Activated naive CD4-positive, alpha-beta T cell (primary cell): Measurements from ENCODE around the gene PTEN.

ENCODE experiments used
- DNase-seq, 4 experiments: peaks; one replicate each; lab custom pipeline; 2025; lab: John Stamatoyannopoulos, UW

PTEN gene

DNA sequence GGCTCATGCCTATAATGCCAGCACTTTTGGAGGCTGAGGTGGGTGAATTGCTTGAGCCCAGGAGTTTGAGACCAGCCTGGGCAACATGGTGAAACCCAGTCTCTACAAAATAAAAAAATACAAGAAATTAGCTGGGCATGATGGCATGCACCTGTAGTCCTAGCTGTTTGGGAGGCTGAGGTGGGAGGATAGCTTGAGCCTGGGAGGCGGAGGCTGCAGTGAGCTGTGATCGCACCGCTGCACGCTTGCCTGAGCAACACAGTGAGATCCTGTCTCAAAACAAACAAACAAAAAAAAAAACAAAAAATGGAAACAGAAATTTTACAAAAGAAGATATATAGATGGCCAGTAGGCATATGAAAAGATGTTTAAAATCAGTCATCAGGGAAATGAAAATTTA, 57.1 kb downstream of the PTEN start:
- DNase-seq: no peak

DNA sequence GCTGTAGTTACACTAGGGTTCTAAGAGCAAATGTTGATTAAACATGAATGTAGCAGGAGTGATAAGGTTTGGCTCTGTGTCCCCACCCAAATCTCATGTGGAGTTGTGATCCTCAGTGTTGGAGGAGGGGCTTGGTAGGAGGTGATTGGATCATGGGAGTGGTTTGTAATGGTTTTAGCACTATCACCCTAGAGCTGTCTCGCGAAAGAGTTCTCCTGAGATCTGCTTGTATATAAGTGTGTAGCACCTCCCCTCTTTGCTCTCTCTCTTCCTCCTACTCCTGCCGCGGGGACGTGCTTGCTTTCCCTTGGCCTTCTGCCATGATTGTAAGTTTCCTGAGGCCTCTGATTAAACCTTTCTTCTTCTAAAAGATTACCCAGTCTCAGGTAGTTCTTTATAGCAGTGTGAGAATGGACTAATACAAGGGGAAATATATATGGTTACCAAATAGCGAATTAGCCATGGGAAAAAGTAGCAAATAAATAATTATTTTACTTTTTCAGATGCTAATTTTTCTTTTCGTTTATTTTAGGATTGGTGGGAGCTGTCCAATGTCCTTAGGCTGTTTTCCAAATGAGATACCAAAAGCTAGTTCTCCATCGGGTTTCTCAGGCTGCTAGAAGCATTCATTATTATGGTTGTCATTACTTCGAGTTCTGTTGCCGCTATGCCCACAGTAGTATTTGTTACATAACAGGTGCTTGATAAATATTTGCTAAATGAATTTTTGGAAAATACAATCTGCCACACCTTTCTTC, 58.7 kb downstream of the PTEN start:
- DNase-seq: no peak

DNA sequence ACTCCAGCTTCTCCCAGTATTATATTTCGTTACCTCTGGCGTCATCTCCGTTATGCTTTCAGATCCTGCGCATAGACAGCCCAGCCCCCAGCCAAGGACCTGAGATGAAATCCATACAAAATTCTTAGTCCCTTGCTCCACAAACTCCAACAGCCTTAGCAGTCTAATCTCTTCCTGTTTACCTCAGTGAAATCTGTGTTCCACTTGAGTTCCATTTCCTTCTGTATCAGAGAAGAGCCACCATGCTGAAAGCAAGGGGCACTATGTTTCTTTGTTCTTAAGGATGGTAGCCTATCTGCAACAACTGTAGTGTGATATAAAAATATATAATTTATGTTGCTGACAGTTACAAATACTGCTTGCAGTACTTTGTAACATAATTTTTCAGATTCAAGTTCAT, 59.8 kb downstream of the PTEN start:
- DNase-seq: no peak

DNA sequence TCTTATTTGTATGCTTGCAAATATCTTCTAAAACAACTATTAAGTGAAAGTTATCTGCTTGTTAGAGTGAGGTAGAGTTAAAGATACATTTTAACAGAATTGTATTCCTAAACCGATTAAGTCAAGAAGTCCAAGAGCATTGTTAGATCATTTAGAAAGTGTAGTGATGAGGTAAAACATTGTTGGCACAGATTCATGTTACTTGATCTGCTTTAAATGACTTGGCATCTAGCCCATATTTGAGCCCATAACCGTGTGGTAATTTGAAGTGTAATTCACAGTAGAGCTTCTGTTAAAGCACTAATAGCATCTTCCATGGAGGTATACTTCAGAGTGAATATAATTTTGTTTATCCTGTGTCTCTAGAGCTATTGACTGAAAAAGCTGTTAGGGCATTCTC, 62.1 kb downstream of the PTEN start:
- no peak for DNase-seq

DNA sequence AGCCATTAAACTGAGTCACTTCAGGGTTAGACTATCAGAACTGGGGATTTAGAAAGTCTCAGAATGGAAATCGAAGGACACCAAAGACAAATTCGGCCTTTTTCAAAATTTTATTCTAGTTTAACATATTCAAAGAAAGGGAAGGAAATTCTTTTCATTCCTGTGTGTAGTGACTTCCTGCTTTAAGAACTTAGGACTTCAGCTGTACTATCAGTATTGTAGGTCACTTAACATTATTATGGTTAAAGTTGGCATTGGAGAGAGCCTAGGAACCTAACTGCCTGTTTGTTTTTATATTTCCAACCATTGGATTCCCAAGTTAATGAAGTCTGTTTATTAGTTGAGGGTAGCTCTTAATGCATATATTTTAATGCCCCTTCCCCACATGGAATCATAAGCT, 63.7 kb downstream of the PTEN start:
- DNase-seq: no peak

DNA sequence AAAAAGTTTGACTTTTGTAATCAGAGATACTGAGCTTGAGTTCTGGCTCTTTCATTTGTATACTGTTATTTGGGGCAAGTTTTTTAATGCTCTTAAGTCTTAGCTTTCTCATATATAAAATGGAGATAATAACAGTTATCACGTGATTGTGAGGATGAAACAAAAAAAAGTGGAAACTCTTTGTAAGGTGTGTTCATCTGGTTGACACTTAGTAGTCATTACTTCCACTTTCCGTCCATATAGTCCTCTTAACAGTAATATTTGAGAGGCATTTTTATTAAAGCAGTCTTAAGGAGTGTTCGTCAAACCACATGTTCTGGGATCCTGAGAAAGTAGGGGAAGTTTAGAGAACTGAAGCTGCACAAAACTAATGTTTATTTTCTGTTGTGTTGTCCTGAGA, 65.6 kb downstream of the PTEN start:
- no peak for DNase-seq

DNA sequence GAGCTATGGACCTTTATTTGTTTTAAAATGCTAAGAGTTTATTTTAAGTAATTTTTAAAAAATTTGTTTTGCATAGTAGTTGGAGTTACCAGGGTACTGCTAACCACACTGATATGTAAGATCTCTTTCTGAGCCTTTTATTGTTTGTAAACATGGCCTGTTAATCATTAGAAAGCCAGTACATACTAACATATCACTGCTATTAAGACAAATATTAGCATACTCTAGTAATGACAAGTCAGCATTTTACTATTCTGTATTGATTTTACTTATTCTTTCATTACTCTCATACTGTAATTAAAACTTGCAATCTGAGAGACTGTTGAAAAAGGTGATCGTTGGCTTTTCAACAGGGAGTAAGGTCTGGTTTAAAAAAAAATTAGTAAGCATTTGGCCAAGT, 66.7 kb downstream of the PTEN start:
- DNase-seq: no peak

DNA sequence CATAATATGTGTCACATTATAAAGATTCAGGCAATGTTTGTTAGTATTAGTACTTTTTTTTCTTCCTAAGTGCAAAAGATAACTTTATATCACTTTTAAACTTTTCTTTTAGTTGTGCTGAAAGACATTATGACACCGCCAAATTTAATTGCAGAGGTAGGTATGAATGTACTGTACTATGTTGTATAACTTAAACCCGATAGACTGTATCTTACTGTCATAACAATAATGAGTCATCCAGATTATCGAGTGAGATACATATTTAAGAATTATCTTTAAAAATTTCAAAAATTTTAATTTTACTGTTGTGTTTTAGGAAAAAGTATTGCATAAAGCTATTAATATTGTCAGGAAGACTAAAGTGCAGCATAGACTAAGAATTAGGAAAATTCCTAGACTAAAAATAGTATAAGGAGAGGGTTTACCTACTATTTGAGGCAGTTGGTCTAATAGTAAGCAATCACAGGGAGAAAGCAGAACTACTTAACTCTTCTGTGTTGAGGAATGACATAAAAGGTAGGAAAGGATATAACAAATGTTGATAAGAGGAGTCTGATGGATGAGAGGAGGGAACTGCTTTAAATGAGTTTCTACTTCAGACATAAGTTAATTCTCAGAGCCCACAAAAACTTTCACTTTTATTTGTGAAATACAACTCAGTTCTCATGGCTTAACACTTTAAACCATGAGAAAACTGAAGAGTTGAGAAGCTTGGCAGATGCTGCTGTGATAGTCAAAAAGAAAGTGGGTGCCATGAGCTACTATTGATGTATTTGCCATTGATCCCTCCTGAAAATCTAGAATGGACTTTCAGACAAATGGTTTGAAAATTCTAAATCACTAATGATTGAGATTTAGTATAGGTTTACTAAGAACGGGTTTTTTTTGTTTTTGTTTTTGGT, 67.8 kb downstream of the PTEN start:
- DNase-seq: no peak

DNA sequence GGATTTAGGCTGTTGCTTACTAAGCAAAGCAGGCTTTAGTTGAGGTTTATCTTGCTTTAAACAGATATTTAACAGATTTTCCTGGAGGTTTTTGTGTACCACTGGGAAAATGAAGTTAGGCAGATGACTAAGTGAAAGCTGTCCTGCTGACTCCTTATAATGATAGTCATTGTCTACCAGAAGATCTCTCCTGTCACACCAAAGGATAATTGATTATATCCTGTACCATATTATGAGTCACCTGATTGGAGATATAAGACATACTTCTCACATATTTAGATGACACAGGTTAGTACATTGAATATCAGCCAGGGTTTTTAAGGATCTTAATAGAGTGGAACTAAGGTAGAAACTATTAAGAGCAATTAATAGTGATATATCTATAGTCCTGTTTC, 68.4 kb downstream of the PTEN start:
- DNase-seq: no peak

DNA sequence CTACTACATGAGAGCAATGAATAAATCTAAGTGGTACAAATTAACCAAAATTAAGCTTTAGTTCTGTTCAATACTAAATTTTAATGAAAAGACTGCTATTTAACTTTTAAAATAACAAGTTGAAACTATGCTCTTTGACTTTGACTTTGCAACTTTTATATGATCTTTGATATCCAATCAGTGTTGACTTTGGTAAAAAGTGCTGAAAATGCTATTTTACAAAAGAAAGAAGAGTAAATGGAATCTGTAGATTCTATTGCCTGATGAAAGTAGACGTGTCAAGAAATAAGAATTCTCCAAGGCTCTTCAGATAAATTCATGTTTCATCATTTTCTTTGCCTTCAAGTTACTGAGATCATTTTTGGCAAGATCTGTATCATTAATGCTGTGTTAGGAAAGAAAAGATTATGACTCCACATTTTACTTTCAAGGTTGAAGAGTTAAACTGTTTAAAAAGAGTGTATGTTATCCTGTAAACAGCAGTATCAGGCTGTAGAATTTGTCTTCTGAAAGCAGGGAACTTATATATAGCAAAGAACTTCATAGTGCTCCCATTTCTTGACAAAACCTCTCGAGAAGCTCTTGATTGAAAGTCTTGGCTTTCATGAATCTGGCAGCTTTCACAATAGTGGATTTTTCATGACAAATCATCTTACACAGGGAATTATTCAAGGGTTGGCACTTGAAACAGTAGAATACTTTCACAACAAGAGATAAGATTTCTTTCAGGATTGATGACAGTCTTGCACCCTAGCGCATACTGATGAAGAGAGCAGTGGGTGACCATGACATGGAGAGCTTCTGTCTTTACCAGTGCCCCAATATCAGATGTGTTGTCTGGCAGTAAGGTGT, 72.1 kb downstream of the PTEN start:
- no peak for DNase-seq

DNA sequence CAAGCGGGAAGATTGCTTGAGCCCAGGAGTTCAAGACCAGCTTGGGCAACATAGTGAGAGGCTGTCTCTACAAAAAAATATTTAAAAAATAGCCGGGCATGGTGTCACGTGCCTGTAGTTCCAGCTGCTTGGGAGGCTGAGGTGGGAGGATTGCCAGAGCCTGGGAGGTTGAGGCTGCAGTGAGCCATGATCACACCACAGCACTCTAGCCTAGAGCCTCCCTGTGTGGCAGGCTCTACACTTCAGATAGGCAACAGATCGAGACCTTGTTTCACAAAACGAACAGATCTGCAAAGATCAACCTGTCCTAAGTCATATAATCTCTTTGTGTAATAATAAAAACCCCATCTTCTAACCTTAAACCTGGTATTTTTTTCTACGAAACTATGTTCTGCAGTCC, 76.8 kb downstream of the PTEN start:
- no peak for DNase-seq

DNA sequence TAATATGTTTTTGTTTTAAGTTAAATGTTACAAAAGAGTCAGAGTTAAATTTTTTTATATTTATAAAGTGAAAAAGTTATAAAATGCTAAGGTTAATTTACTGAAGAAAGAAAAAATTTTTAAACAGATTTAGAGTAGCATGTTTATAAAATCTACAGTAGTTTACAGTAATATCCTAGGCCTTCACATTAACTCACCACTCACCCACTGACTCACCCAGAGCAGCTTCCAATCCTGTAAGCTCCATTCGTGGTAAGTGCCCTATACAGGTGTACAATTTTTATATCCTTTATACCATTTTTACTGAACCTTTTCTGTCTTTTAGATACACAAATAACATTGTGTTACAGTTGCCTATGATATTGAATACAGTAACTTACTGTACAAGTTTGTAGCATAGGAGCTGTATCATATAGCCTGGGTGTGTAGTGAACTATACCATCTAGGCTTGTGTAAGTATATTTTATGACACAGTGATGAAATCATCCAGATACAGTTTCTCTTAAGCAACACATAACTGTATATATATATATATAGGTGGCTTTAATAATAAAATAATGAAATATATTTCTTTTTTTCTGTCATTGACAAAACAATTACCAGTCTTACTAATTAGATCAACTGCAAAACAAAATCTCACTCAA, 79.6 kb downstream of the PTEN start:
- no peak for DNase-seq

DNA sequence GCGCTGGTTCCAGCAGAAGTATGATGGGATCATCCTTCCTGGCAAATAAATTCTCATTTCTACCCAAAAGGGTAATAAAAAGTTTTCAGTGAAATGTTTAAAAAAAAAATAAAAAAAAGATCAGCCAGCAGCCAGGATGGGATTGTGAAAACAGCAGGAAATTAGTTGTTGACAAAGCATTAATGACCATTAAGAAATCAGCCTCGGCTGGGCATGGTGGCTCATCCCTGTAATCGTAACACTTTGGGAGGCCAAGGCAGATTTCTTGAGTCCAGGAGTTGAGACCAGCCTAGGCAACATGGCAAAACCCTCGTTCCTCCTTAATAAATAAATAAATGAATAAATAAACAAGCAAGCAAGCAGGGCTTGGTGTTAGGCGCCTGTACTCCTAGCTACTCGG, 82.6 kb downstream of the PTEN start:
- no peak for DNase-seq

DNA sequence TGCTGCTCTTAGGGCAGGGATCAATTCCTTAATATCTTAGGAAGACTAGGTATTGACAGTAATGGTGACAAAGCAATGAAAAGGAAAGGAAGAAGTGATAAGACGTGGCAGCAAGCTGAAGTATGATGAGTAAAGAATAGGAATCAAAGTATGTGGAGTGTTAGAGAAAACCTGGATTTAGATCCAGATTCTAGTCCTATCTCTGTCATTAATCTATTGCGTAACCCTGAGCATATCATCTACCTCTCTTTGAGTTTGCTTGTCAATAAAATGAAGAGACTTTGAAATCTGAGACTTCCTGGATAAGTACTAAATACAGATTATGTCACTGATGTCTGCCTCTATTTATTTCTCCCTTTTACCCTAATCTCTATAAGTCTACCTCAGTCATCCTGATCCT, 89.2 kb downstream of the PTEN start:
- no peak for DNase-seq

DNA sequence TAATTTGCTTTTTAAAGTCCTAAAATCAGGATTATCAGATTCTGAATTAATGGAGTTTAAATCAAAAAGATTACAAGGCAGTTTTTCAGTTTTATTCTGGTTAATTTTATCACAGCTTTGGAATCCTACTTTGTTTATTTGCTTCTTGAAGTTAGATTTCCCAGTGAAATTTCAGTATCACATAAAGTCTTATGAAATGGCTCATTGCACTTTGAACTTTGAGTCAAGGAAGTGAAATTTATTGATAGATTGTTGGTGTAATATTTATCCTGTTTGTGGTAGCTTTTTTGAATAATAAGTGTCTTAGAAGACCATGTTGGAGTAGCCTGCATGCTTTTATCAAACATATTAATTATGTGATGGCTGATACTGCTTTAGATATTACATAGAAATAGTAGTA, 92.6 kb downstream of the PTEN start:
- no peak for DNase-seq

DNA sequence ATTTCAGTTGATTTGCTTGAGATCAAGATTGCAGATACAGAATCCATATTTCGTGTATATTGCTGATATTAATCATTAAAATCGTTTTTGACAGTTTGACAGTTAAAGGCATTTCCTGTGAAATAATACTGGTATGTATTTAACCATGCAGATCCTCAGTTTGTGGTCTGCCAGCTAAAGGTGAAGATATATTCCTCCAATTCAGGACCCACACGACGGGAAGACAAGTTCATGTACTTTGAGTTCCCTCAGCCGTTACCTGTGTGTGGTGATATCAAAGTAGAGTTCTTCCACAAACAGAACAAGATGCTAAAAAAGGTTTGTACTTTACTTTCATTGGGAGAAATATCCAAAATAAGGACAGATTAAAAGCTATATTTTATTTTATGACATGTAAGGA, 94.3 kb downstream of the PTEN start:
- no peak for DNase-seq

DNA sequence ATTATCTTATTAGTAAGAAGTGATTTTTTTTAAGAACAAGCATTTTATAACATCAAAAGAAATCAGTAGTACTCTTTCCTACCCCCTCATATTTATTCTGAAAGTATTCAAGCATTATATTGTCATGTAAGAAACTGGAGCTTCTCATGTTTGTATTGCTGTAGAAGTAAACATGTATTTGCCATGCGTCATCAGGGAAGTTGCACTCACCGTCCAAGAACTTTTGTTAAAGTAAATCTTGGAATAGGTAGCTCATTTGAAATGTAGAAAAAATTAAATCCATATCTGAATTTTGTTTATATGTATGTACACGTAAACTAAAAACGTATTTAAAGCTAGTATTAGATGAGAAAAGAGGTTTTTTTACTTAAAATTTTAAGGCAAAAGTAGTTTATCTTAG, 96.8 kb downstream of the PTEN start:
- no peak for DNase-seq

DNA sequence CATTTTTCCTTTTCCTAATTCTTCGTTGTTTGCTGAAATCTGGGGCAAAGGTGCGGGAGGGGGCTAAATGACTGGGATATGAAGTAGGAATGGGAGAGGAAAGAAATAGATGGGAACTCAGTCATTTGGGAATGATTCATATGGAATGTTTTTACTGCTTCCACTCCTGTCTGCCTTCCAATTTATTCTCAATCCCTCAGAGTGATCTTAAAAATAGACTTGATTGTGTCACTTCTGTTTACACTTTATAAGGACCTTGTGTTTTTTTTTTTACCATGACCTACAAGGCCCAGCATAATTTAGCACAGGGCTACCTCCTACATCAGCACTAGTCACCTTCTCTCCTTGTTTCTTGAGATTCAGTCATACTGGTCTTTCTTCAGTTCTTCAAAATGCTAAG, 97.9 kb downstream of the PTEN start:
- DNase-seq: no peak

DNA sequence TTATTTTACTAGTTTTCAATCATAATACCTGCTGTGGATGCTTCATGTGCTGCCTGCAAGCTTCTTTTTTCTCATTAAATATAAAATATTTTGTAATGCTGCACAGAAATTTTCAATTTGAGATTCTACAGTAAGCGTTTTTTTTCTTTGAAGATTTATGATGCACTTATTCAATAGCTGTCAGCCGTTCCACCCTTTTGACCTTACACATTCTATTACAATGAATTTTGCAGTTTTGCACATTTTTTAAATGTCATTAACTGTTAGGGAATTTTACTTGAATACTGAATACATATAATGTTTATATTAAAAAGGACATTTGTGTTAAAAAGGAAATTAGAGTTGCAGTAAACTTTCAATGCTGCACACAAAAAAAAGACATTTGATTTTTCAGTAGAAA, 103.0 kb downstream of the PTEN start:
- DNase-seq: no peak

DNA sequence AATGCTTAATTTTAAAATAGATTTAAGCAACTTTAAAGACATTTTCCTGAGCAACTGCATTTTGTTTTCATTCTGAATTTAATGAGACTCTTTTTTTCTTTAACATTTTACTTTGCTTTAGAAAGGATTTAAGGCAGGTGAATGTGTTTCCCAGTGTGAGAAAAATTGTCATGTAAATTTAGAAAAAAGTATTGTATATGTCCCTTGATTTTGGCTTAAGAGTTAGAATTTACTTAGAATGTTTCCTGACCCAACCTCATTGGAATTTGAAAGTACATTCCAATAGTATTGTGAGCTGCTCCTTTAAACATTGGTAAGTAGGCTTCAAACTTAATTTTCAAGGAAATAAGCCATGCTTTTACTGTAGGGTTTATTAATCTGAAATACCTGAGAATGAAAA, 110.2 kb downstream of the PTEN start:
- no peak for DNase-seq

DNA sequence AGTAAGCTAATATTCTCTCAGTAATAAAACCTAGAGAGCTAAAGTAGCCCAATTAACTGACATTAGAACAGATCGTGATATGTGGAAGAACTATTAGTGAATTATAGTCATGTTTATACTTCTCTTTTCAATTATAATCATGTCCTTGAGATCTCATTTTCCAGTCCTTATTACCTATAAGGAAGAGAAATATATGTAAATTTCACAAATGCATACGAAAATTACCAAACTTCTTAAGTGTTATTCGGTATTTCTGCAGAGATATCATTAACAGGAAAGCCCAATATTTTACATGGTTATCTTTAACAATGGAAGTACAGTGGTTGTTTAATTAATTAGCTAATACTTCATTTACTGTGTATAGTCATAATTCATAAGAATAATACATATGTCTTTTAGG, 110.7 kb downstream of the PTEN start:
- DNase-seq: no peak

DNA sequence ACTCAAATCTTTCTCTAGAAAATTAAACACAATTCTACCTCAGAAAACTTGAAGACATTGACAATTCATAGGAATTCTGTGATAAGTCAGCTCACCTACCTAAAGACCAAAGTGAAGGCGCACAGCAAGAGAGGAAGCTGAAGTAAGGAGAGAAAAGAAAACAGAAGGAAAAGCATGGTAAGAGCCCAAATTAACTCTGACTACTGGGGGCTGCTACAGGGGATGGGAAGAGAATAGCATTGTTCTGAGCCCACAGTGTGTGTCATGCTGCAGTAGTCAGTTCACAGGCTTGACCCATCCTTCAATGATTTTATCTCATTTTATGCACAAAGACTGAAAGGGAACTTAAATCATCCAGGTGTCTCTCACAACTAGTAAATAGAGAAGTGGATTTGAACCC, 111.3 kb downstream of the PTEN start:
- DNase-seq: no peak
